Activated CD4-positive, alpha-beta T cell treated with anti-CD3 and anti-CD28 coated beads, Interleukin-2, amount 10 ng/mL, durations not matched to agents 24 days and 14 days (primary cell): ENCODE data around the gene RPE65. TPM values are rescaled to one million over a fixed set of nuclear protein-coding genes. Genes with fewer than 3 reads are reported as not detected.

Source experiments
- DNase-seq: peaks from one replicate; pipeline ENCODE4 v3.0.0; 2022
- H3K27ac Mint-ChIP-seq: one replicate; pipeline ENCODE4 v1.8.0; 2022; ENCODE audit warnings: mild to moderate bottlenecking, mixed read lengths
- H3K27me3 Mint-ChIP-seq: one replicate; pipeline ENCODE4 v1.8.0; 2022; ENCODE audit warnings: mixed read lengths
- H3K36me3 Mint-ChIP-seq: one replicate; pipeline ENCODE4 v1.8.0; 2022; ENCODE audit warnings: low read depth, mild to moderate bottlenecking, mixed read lengths
- H3K4me1 Mint-ChIP-seq: one replicate; pipeline ENCODE4 v1.8.0; 2021; ENCODE audit warnings: mixed read lengths
- H3K4me3 Mint-ChIP-seq: one replicate; pipeline ENCODE4 v1.8.0; 2022; ENCODE audit warnings: mild to moderate bottlenecking, moderate library complexity, mixed read lengths
- H3K9me3 Mint-ChIP-seq: one replicate; pipeline ENCODE4 v1.8.0; 2021; ENCODE audit warnings: mixed read lengths
- intact Hi-C: fragments of 100-400 bp; cut with micrococcal nuclease; formaldehyde crosslinking; loops from one replicate; pipeline ENCODE4 v1.15.1; 2023
- total RNA-seq: library from RNA; stranded (reverse); gene quantifications from 2 replicates; pipeline ENCODE4 v1.2.3, GENCODE V29; 2022

RPE65 gene
- total RNA-seq, 1 donor from 2014 or later = not detected

GRCh38 chr1:68473060-68473459 lies 23.3 kb upstream of the RPE65 start:
- Mint-ChIP-seq H3K4me3 (no peak overlapping the region), H3K4me1 (no peaks in the 10 kb centered on the region), H3K27ac (no peak overlapping the region), H3K27me3 (no peaks in the 10 kb centered on the region), H3K9me3 (no peaks in the 10 kb centered on the region), H3K36me3 (peaks cover 5% of the 10 kb centered on the region)
- intact Hi-C loops = no loop called here
- DNase-seq = no peak

- H3K9me3 Mint-ChIP-seq = no peaks in the 10 kb centered on the region
- intact Hi-C loops = no loop called here
- H3K27me3 Mint-ChIP-seq = no peaks in the 10 kb centered on the region
- H3K4me3 Mint-ChIP-seq = no peak overlapping the region
- H3K27ac Mint-ChIP-seq = no peak overlapping the region
- no peak for DNase-seq
- no peaks in the 10 kb centered on the region for H3K36me3 Mint-ChIP-seq
- no peaks in the 10 kb centered on the region for H3K4me1 Mint-ChIP-seq
Observed at GRCh38 chr1:68470388-68470970, 20.7 kb upstream of the RPE65 start.

- H3K27ac Mint-ChIP-seq = no peak overlapping the region
- intact Hi-C loops = no loop called here
- no peaks in the 10 kb centered on the region for H3K36me3 Mint-ChIP-seq
- H3K4me1 Mint-ChIP-seq = no peaks in the 10 kb centered on the region
- H3K27me3 Mint-ChIP-seq = peaks cover 4% of the 10 kb centered on the region
- DNase-seq = no peak
- peaks cover 7% of the 10 kb centered on the region for H3K9me3 Mint-ChIP-seq
- no peak overlapping the region for H3K4me3 Mint-ChIP-seq
Observed at GRCh38 chr1:68464891-68465290, 15.1 kb upstream of the RPE65 start.

- Mint-ChIP-seq H3K27me3 (peaks cover 9% of the 10 kb centered on the region), H3K27ac (no peak overlapping the region), H3K9me3 (peaks cover 7% of the 10 kb centered on the region), H3K36me3 (no peaks in the 10 kb centered on the region), H3K4me3 (no peak overlapping the region), H3K4me1 (no peaks in the 10 kb centered on the region)
- no peak for DNase-seq
- intact Hi-C loops = no loop called here
Observed at GRCh38 chr1:68460935-68461334, 11.2 kb upstream of the RPE65 start.

GRCh38 chr1:68459796-68460195 lies 10.0 kb upstream of the RPE65 start:
- no peak for DNase-seq
- Mint-ChIP-seq H3K27ac (no peak overlapping the region), H3K4me3 (no peak overlapping the region), H3K36me3 (no peaks in the 10 kb centered on the region), H3K27me3 (peaks cover 9% of the 10 kb centered on the region), H3K4me1 (no peaks in the 10 kb centered on the region), H3K9me3 (peaks cover 5% of the 10 kb centered on the region)
- intact Hi-C loops = no loop called here

- DNase-seq = no peak
Observed at GRCh38 chr1:68459091-68459490, 9.3 kb upstream of the RPE65 start.

GRCh38 chr1:68456202-68456601 lies 6.4 kb upstream of the RPE65 start:
- H3K4me3 Mint-ChIP-seq = no peak overlapping the region
- H3K4me1 Mint-ChIP-seq = no peaks in the 10 kb centered on the region
- no peaks in the 10 kb centered on the region for H3K9me3 Mint-ChIP-seq
- H3K36me3 Mint-ChIP-seq = no peaks in the 10 kb centered on the region
- intact Hi-C loops = no loop called here
- peaks cover 8% of the 10 kb centered on the region for H3K27me3 Mint-ChIP-seq
- H3K27ac Mint-ChIP-seq = no peak overlapping the region
- DNase-seq = no peak

More at GRCh38 chr1:68459091-68459490, 9.3 kb upstream of the RPE65 start:
- intact Hi-C loops = no loop called here
- Mint-ChIP-seq H3K4me3 (no peak overlapping the region), H3K36me3 (no peaks in the 10 kb centered on the region), H3K27me3 (peaks cover 5% of the 10 kb centered on the region), H3K27ac (no peak overlapping the region), H3K9me3 (no peaks in the 10 kb centered on the region), H3K4me1 (no peaks in the 10 kb centered on the region)

GRCh38 chr1:68454534-68454933 lies 4.8 kb upstream of the RPE65 start:
- no peak for DNase-seq
- no peak overlapping the region for H3K4me3 Mint-ChIP-seq
- H3K9me3 Mint-ChIP-seq = no peaks in the 10 kb centered on the region
- no peaks in the 10 kb centered on the region for H3K36me3 Mint-ChIP-seq
- H3K27me3 Mint-ChIP-seq = peaks cover 8% of the 10 kb centered on the region
- H3K4me1 Mint-ChIP-seq = no peaks in the 10 kb centered on the region
- intact Hi-C loops = no loop called here
- no peak overlapping the region for H3K27ac Mint-ChIP-seq

- H3K4me1 Mint-ChIP-seq = no peaks in the 10 kb centered on the region
- no peaks in the 10 kb centered on the region for H3K9me3 Mint-ChIP-seq
- intact Hi-C loops = no loop called here
- no peak overlapping the region for H3K4me3 Mint-ChIP-seq
- no peak for DNase-seq
- H3K36me3 Mint-ChIP-seq = no peaks in the 10 kb centered on the region
- peaks cover 8% of the 10 kb centered on the region for H3K27me3 Mint-ChIP-seq
- no peak overlapping the region for H3K27ac Mint-ChIP-seq
Observed at GRCh38 chr1:68453060-68453670, 3.4 kb upstream of the RPE65 start.

- intact Hi-C loops = no loop called here
- no peak for DNase-seq
- Mint-ChIP-seq H3K27me3 (no peaks in the 10 kb centered on the region), H3K36me3 (no peaks in the 10 kb centered on the region), H3K9me3 (no peaks in the 10 kb centered on the region), H3K4me1 (no peaks in the 10 kb centered on the region), H3K4me3 (no peak overlapping the region), H3K27ac (no peak overlapping the region)
Observed at GRCh38 chr1:68448365-68448764, 1.4 kb downstream of the RPE65 start.

- intact Hi-C loops = no loop called here
- no peaks in the 10 kb centered on the region for H3K27me3 Mint-ChIP-seq
- no peak for DNase-seq
- no peaks in the 10 kb centered on the region for H3K9me3 Mint-ChIP-seq
- no peak overlapping the region for H3K27ac Mint-ChIP-seq
- H3K36me3 Mint-ChIP-seq = no peaks in the 10 kb centered on the region
- no peak overlapping the region for H3K4me3 Mint-ChIP-seq
- H3K4me1 Mint-ChIP-seq = no peaks in the 10 kb centered on the region
Observed at GRCh38 chr1:68445709-68446108, 4.0 kb downstream of the RPE65 start.

GRCh38 chr1:68442822-68443556 lies 6.8 kb downstream of the RPE65 start:
- Mint-ChIP-seq H3K9me3 (no peaks in the 10 kb centered on the region), H3K4me3 (no peak overlapping the region), H3K27ac (no peak overlapping the region), H3K4me1 (no peaks in the 10 kb centered on the region), H3K36me3 (no peaks in the 10 kb centered on the region), H3K27me3 (no peaks in the 10 kb centered on the region)
- intact Hi-C loops = loop anchor here (1.0 kb wide), 1 partner anchor 323 kb away; no protein-coding TSS in a partner anchor
- DNase-seq = peak; percentile 73

- intact Hi-C loops = no loop called here
- H3K9me3 Mint-ChIP-seq = no peaks in the 10 kb centered on the region
- no peak for DNase-seq
Observed at GRCh38 chr1:68442006-68442405, 7.7 kb downstream of the RPE65 start.

GRCh38 chr1:68438310-68438709 lies 11.4 kb downstream of the RPE65 start:
- Mint-ChIP-seq H3K4me3 (no peak overlapping the region), H3K4me1 (no peaks in the 10 kb centered on the region), H3K27ac (no peak overlapping the region), H3K36me3 (no peaks in the 10 kb centered on the region), H3K9me3 (no peaks in the 10 kb centered on the region), H3K27me3 (no peaks in the 10 kb centered on the region)
- DNase-seq = no peak
- intact Hi-C loops = no loop called here

More at GRCh38 chr1:68442006-68442405, 7.7 kb downstream of the RPE65 start:
- Mint-ChIP-seq H3K4me3 (no peak overlapping the region), H3K27ac (no peak overlapping the region), H3K4me1 (no peaks in the 10 kb centered on the region), H3K36me3 (no peaks in the 10 kb centered on the region), H3K27me3 (no peaks in the 10 kb centered on the region)
